ENCODE data around the gene HCFC2.
A peak's percentile ranks its signal among the peaks of the same experiment; 100 is the strongest.

The HCFC2 gene

GRCh38 chr12:104137902-104138796, 73.8 kb downstream of the HCFC2 start, which contains the start of gene NFYB:
NFYB (minus strand) TSS chr12:104138210; CDS start chr12:104135453, 2,757 bp downstream.
- Histone ChIP-seq H3K36me3 (peaks cover 0 to 11% (median 9%) of the 10 kb centered on the region in 3 donors), H3K27me3 (no peaks in the 10 kb centered on the region), H3K4me1 (peaks cover 0 to 48% (median 23%) of the 10 kb centered on the region in 4 donors), H3K27ac (peak within 1 kb of the TSS; percentile 94 to 95), H3K9me3 (no peaks in the 10 kb centered on the region), H3K4me3 (peak within 1 kb of the TSS; percentile 90 to 93)
- TF ChIP-seq, protein P1, sequence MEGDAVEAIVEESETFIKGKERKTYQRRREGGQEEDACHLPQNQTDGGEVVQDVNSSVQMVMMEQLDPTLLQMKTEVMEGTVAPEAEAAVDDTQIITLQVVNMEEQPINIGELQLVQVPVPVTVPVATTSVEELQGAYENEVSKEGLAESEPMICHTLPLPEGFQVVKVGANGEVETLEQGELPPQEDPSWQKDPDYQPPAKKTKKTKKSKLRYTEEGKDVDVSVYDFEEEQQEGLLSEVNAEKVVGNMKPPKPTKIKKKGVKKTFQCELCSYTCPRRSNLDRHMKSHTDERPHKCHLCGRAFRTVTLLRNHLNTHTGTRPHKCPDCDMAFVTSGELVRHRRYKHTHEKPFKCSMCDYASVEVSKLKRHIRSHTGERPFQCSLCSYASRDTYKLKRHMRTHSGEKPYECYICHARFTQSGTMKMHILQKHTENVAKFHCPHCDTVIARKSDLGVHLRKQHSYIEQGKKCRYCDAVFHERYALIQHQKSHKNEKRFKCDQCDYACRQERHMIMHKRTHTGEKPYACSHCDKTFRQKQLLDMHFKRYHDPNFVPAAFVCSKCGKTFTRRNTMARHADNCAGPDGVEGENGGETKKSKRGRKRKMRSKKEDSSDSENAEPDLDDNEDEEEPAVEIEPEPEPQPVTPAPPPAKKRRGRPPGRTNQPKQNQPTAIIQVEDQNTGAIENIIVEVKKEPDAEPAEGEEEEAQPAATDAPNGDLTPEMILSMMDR (IDR thresholded peaks at IDR 0.05), result no peak
- DNase-seq, result peak; percentile 97 to 98
- intact Hi-C loops (cut with DNase I; ENCODE audit: low total_unique reads), result no loop called here

DNA sequence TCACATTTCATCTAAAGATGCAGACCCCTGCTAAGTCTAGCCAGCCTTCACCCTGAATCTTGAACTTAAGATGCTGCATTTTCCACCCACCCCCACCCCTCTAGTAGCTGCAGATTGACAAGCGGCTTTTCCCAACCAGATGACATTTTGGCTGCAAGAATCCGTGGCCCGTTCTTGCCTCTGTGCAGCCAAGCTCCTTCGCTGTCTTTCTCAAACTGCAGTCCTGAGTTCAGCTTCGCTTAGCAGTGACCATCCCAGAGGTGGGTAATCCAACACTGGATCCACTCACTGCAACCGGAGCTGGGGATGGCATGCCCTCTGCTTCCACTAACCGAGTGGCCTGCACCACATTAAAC, 74.4 kb downstream of the HCFC2 start:
- TF ChIP-seq, protein P1 (IDR thresholded peaks at IDR 0.05), result no peak
- H3K27ac ChIP-seq, result peak overlapping the region; percentile 86 to 90
- H3K9me3 ChIP-seq, result no peaks in the 10 kb centered on the region
- peak overlapping the region; percentile 55 to 62 for H3K4me3 ChIP-seq
- H3K27me3 ChIP-seq, result no peaks in the 10 kb centered on the region
- peaks cover 0 to 4% (median 3%) of the 10 kb centered on the region in 3 donors for H3K36me3 ChIP-seq
- peak; percentile 34 to 70 for DNase-seq
- H3K4me1 ChIP-seq, result peaks cover 0 to 43% (median 23%) of the 10 kb centered on the region in 4 donors
- intact Hi-C loops (cut with DNase I; ENCODE audit: low total_unique reads), result no loop called here

GRCh38 chr12:104142543-104142942, 78.2 kb downstream of the HCFC2 start:
- DNase-seq, result no peak
- no peaks in the 10 kb centered on the region for H3K27me3 ChIP-seq
- TF ChIP-seq, protein P1 (IDR thresholded peaks at IDR 0.05), result no peak
- peaks cover 0 to 11% (median 7%) of the 10 kb centered on the region in 4 donors for H3K4me1 ChIP-seq
- H3K27ac ChIP-seq, result no peak overlapping the region
- intact Hi-C loops (cut with DNase I; ENCODE audit: low total_unique reads), result no loop called here
- no peak overlapping the region for H3K4me3 ChIP-seq
- no peaks in the 10 kb centered on the region for H3K36me3 ChIP-seq
- H3K9me3 ChIP-seq, result no peaks in the 10 kb centered on the region

- H3K4me3 ChIP-seq, result no peak overlapping the region
- intact Hi-C loops (cut with DNase I; ENCODE audit: low total_unique reads), result no loop called here
- no peak overlapping the region for H3K27ac ChIP-seq
- no peaks in the 10 kb centered on the region for H3K9me3 ChIP-seq
- H3K4me1 ChIP-seq, result peaks cover 0 to 11% (median 7%) of the 10 kb centered on the region in 4 donors
- no peaks in the 10 kb centered on the region for H3K36me3 ChIP-seq
- TF ChIP-seq, protein P1 (IDR thresholded peaks at IDR 0.05), result no peak
- DNase-seq, result no peak
- H3K27me3 ChIP-seq, result no peaks in the 10 kb centered on the region
These were observed 78.7 kb downstream of the HCFC2 start for GRCh38 chr12:104143002-104143401.

DNA sequence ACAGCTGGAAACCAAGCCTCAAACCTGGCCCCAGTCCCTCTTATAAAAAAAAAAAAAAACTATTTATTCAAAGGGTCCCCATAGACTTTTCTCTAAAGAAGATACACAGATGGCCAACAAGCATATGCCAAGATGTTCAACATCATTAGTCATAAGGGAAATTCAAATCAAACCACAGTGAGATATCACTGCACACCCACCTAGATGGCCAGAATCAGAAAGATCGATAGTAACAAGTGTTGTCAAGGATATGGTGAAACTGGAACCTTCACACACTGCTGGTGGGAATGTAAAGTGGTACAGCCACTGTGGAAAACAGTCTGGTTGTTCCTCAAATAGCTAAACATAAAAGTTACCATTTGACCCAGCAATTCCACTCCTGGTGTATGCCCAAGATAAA, 79.6 kb downstream of the HCFC2 start:
- Histone ChIP-seq H3K27me3 (no peaks in the 10 kb centered on the region), H3K4me1 (peaks cover 0 to 5% (median 3%) of the 10 kb centered on the region in 4 donors), H3K36me3 (no peaks in the 10 kb centered on the region), H3K27ac (no peak overlapping the region), H3K4me3 (no peak overlapping the region), H3K9me3 (no peaks in the 10 kb centered on the region)
- no peak for DNase-seq
- intact Hi-C loops (cut with DNase I; ENCODE audit: low total_unique reads), result no loop called here
- TF ChIP-seq, protein P1 (IDR thresholded peaks at IDR 0.05), result no peak
